HEK293T (cell line): ENCODE data around the gene CLINT1.

Source experiments
- CTCF ChIA-PET: fragments of 350-600 bp; formaldehyde crosslinking; extraction: SDS; loops from one replicate; lab custom pipeline; 2021; ENCODE audit warnings: antibody characterized with exemption, inconsistent platforms; lab: Yijun Ruan, JAX
- POLR2A ChIA-PET: fragments of 350-600 bp; formaldehyde crosslinking; extraction: SDS; loops from one replicate; lab custom pipeline; 2020; ENCODE audit warnings: antibody characterized with exemption, inconsistent platforms; lab: Yijun Ruan, JAX
- DNase-seq: peaks from one replicate; pipeline ENCODE4 v3.0.0; 2012; ENCODE audit warnings: mixed read lengths; ENCODE audit errors: extremely low spot score
- ARNT ChIP-seq: fragments of 450-650 bp; IDR thresholded peaks from 2 replicates; pipeline ENCODE4 v1.6.1; 2017; ENCODE audit warnings: mild to moderate bottlenecking
- BHLHE40 ChIP-seq: fragments of 450-650 bp; IDR thresholded peaks from 2 replicates; pipeline ENCODE4 v1.6.1; 2016; ENCODE audit warnings: mild to moderate bottlenecking, moderate library complexity, borderline replicate concordance
- CTBP1 ChIP-seq: fragments of 450-650 bp; IDR thresholded peaks from 2 replicates; pipeline ENCODE4 v1.6.1; 2016; ENCODE audit warnings: borderline replicate concordance
- ELF4 ChIP-seq: fragments of 450-650 bp; IDR thresholded peaks from 2 replicates; pipeline ENCODE4 v1.6.1; 2017; ENCODE audit warnings: antibody characterized with exemption
- FOXA1 ChIP-seq: fragments of 450-650 bp; IDR thresholded peaks from 2 replicates; pipeline ENCODE4 v1.6.1; 2016; ENCODE audit warnings: mild to moderate bottlenecking
- FOXK2 ChIP-seq: fragments of 450-650 bp; IDR thresholded peaks from 2 replicates; pipeline ENCODE4 v1.6.1; 2016; ENCODE audit warnings: mild to moderate bottlenecking
- FOXM1 ChIP-seq: fragments of 450-650 bp; IDR thresholded peaks from 2 replicates; pipeline ENCODE4 v1.6.1; 2017; ENCODE audit warnings: mild to moderate bottlenecking, borderline replicate concordance
- HDGF ChIP-seq: fragments of 450-650 bp; IDR thresholded peaks from 2 replicates; pipeline ENCODE4 v1.6.1; 2017; ENCODE audit warnings: antibody characterized with exemption, borderline replicate concordance
- L3MBTL2 ChIP-seq: fragments of 450-650 bp; conservative IDR thresholded peaks from 2 replicates; pipeline ENCODE4 v1.6.1; 2016; ENCODE audit warnings: mild to moderate bottlenecking
- LEF1 ChIP-seq: fragments of 450-650 bp; IDR thresholded peaks from 2 replicates; pipeline ENCODE4 v1.6.1; 2017; ENCODE audit warnings: mild to moderate bottlenecking, borderline replicate concordance
- NFRKB ChIP-seq: fragments of 450-650 bp; IDR thresholded peaks from 2 replicates; pipeline ENCODE4 v1.6.1; 2016; ENCODE audit warnings: mild to moderate bottlenecking, moderate library complexity
- SP1 ChIP-seq: fragments of 450-650 bp; IDR thresholded peaks from 2 replicates; pipeline ENCODE4 v1.6.1; 2017
- SUZ12 ChIP-seq: fragments of 450-650 bp; IDR thresholded peaks from 2 replicates; pipeline ENCODE4 v1.6.1; 2016; ENCODE audit warnings: mild to moderate bottlenecking
- TARDBP ChIP-seq: fragments of 450-650 bp; IDR thresholded peaks from 2 replicates; pipeline ENCODE4 v1.6.1; 2016
- ZNF384 ChIP-seq: fragments of 450-650 bp; IDR thresholded peaks from 2 replicates; pipeline ENCODE4 v1.6.1; 2016
- TF ChIP-seq, protein P1 (sequence below): fragments of 450-650 bp; IDR thresholded peaks from 2 replicates; pipeline ENCODE4 v1.6.1; 2016

The CLINT1 gene

GRCh38 chr5:157817387-157817702, 41.6 kb downstream of the CLINT1 start:
- CTCF ChIA-PET, result interaction anchor here (0.5 to 1.7 kb wide), 6 partner anchors 12 to 186 kb away, joined by 3 to 6 read pairs (median 3); no protein-coding TSS in a partner anchor
- TF ChIP-seq FOXK2, result no peak
- TF ChIP-seq LEF1, result no peak
- no peak for TF ChIP-seq FOXA1
- TF ChIP-seq L3MBTL2, result no peak
- no peak for TF ChIP-seq ELF4
- TF ChIP-seq, protein P1, sequence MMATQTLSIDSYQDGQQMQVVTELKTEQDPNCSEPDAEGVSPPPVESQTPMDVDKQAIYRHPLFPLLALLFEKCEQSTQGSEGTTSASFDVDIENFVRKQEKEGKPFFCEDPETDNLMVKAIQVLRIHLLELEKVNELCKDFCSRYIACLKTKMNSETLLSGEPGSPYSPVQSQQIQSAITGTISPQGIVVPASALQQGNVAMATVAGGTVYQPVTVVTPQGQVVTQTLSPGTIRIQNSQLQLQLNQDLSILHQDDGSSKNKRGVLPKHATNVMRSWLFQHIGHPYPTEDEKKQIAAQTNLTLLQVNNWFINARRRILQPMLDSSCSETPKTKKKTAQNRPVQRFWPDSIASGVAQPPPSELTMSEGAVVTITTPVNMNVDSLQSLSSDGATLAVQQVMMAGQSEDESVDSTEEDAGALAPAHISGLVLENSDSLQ, result no peak
- no peak for TF ChIP-seq ARNT
- TF ChIP-seq TARDBP, result no peak
- TF ChIP-seq FOXM1, result no peak
- TF ChIP-seq SP1, result no peak
- DNase-seq, result no peak
- POLR2A ChIA-PET, result no interaction called here

GRCh38 chr5:157816682-157817386, 42.1 kb downstream of the CLINT1 start:
- ChIA-PET CTCF (interaction anchor here (0.6 to 1.7 kb wide), 6 partner anchors 13 to 1315 kb away, joined by 3 to 6 read pairs (median 3); no protein-coding TSS in a partner anchor), POLR2A (no interaction called here)
- DNase-seq, result no peak
- no peak for TF ChIP-seq ELF4
- no peak for TF ChIP-seq SP1
- TF ChIP-seq HDGF, result no peak
- TF ChIP-seq ARNT, result no peak
- TF ChIP-seq FOXA1, result no peak

DNA sequence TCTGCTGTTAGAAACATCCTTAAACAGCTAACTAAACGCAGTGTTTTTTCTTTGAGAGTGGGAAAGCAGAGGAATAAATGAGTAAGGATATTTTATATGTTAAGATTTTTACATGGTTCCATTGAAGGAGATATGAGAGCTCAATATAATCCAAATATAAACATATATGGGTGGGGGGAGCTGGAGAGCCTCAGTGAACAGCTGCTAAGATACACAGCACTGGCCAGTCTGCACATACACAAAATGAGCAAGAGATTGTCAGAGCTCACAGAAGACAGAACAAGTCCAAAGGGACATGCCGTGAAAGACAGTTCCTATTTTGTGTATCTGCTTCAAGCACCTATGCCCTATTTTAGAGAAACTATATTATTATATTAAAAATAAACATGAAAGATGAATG, 46.9 kb downstream of the CLINT1 start:
- CTCF ChIA-PET, result no interaction called here
- DNase-seq, result no peak
- TF ChIP-seq LEF1 (no peak), HDGF (no peak), ELF4 (no peak), BHLHE40 (no peak), ZNF384 (no peak), SUZ12 (no peak), FOXK2 (no peak), CTBP1 (no peak), L3MBTL2 (no peak), ARNT (no peak), SP1 (no peak), FOXA1 (no peak), NFRKB (no peak), TARDBP (no peak), FOXM1 (no peak)
- TF ChIP-seq, protein P1, result no peak
- POLR2A ChIA-PET, result no interaction called here

DNA sequence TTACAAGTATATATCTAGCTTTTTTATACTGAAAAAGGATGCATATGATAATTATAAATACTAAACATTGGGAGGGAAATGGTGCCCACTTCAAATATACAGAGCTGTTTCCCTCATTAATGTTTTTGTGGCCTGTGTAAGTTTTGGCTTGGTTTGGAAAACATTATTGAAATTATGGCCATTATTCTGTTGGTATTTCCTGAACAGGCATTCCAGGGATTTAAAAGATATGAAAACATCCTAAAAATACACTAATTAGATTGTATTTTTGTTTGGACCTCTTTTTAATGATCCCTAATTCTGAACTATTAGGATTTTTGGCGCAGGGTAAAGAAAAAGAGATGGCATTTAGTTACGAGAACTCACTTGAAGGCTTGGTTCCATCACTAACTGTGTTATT, 50.9 kb downstream of the CLINT1 start:
- TF ChIP-seq CTBP1 (no peak), FOXA1 (no peak), L3MBTL2 (no peak)
- TF ChIP-seq, protein P1, result no peak
- ChIA-PET POLR2A (no interaction called here), CTCF (no interaction called here)
- no peak for DNase-seq

- TF ChIP-seq FOXA1, result no peak
- no peak for TF ChIP-seq ELF4
- no peak for TF ChIP-seq CTBP1
- TF ChIP-seq SUZ12, result no peak
- TF ChIP-seq FOXM1, result no peak
- no peak for TF ChIP-seq NFRKB
- CTCF ChIA-PET, result no interaction called here
- POLR2A ChIA-PET, result no interaction called here
- no peak for DNase-seq
These were observed 56.2 kb downstream of the CLINT1 start for GRCh38 chr5:157802736-157803135.

DNA sequence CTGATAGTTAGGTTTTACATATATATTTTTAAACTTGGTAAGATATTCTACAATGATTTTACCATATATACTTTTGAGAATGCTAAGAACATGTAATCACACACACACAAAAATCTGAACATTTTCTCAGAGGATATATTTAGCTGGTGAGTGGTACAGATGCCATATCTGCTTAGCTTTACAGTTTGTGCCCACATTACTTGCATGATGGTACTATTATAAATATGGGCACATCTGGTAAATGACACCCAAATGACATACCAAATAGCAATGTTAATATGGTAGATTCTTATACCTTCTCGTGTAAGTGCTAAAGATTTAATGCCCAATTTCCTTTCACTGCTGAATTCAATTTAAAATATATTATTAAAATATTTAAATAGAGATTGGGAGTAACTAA, 58.8 kb downstream of the CLINT1 start:
- CTCF ChIA-PET, result interaction anchor here (0.6 kb wide), 1 partner anchor 934 kb away, joined by 3 read pairs; no protein-coding TSS in a partner anchor
- POLR2A ChIA-PET, result no interaction called here
- no peak for TF ChIP-seq LEF1
- no peak for DNase-seq

GRCh38 chr5:157799578-157799977, 59.4 kb downstream of the CLINT1 start:
- no peak for DNase-seq
- TF ChIP-seq LEF1 (no peak), CTBP1 (no peak), ARNT (no peak), BHLHE40 (no peak), FOXK2 (no peak)
- POLR2A ChIA-PET, result no interaction called here
- CTCF ChIA-PET, result no interaction called here
